Measurements from ENCODE around the gene KPNA3.

- TF ChIP-seq, protein P1, sequence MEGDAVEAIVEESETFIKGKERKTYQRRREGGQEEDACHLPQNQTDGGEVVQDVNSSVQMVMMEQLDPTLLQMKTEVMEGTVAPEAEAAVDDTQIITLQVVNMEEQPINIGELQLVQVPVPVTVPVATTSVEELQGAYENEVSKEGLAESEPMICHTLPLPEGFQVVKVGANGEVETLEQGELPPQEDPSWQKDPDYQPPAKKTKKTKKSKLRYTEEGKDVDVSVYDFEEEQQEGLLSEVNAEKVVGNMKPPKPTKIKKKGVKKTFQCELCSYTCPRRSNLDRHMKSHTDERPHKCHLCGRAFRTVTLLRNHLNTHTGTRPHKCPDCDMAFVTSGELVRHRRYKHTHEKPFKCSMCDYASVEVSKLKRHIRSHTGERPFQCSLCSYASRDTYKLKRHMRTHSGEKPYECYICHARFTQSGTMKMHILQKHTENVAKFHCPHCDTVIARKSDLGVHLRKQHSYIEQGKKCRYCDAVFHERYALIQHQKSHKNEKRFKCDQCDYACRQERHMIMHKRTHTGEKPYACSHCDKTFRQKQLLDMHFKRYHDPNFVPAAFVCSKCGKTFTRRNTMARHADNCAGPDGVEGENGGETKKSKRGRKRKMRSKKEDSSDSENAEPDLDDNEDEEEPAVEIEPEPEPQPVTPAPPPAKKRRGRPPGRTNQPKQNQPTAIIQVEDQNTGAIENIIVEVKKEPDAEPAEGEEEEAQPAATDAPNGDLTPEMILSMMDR (IDR thresholded peaks at IDR 0.05) = no peak
- no peak for TF ChIP-seq POLR2A (IDR thresholded peaks at IDR 0.05)
Measured at GRCh38 chr13:49782784-49783183, 9.7 kb downstream of the KPNA3 start.
